SU-DHL-6 (cell line): Measurements from ENCODE around the gene KLHL29.

Source experiments
- EZH2phosphoT487 ChIP-seq: fragments of 200-600 bp; sonication (generic), shearing (Covaris generic); conservative IDR thresholded peaks from 2 replicates; pipeline ENCODE4 v1.6.1; 2018; ENCODE audit warnings: mild to moderate bottlenecking, antibody characterized with exemption, low read length, moderate library complexity, mixed read lengths
- TF ChIP-seq, protein P1 (sequence below): fragments of 200-600 bp; sonication (generic); IDR thresholded peaks from one replicate; pipeline ENCODE4 v1.5.1; 2017; ENCODE audit warnings: antibody characterized with exemption, mild to moderate bottlenecking, low read length, moderate library complexity; ENCODE audit not compliant: insufficient read depth, poor library complexity, severe bottlenecking

DNA sequence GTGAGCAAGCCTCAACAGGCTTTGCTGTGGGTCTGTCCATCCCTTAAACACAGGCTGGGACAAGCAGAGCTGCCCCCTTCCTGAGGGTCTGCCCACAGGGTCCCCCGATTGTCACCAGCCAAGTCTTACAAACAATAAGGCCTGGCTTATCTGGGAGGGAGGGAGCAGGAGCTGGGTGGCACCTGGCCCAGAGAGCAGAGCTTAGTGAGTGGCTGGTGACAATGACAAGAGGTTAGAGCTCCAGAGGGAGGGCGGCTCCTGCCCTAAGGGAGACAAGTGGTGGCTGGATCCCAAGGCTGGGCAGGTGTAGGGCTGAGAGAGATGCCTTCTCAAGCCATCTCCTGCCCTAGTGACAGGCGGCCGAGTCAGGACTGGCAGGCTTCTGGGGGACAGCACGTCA lies 125.5 kb downstream of the KLHL29 start:
- TF ChIP-seq EZH2phosphoT487, result no peak
- TF ChIP-seq, protein P1, sequence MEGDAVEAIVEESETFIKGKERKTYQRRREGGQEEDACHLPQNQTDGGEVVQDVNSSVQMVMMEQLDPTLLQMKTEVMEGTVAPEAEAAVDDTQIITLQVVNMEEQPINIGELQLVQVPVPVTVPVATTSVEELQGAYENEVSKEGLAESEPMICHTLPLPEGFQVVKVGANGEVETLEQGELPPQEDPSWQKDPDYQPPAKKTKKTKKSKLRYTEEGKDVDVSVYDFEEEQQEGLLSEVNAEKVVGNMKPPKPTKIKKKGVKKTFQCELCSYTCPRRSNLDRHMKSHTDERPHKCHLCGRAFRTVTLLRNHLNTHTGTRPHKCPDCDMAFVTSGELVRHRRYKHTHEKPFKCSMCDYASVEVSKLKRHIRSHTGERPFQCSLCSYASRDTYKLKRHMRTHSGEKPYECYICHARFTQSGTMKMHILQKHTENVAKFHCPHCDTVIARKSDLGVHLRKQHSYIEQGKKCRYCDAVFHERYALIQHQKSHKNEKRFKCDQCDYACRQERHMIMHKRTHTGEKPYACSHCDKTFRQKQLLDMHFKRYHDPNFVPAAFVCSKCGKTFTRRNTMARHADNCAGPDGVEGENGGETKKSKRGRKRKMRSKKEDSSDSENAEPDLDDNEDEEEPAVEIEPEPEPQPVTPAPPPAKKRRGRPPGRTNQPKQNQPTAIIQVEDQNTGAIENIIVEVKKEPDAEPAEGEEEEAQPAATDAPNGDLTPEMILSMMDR, result no peak
